Liver (tissue), 3 donors: ENCODE measurements around the gene ADGRF3.

ENCODE experiments used
- SP1 ChIP-seq: IDR thresholded peaks from 2 replicates; pipeline ENCODE4 v1.6.1; 2018; ENCODE audit warnings: antibody characterized with exemption, mild to moderate bottlenecking
- TAF1 ChIP-seq: conservative IDR thresholded peaks from 2 replicates; pipeline ENCODE4 v1.6.1; 2016; ENCODE audit warnings: antibody characterized with exemption, mild to moderate bottlenecking
- TF ChIP-seq, protein P1 (sequence below): fragments of 150-350 bp; IDR thresholded peaks from 2 replicates; pipeline ENCODE4 v1.5.1; 2017; ENCODE audit warnings: improper control_type of control experiment, low read depth, low read length; ENCODE audit not compliant: missing input control
- TF ChIP-seq, protein P2 (sequence below): IDR thresholded peaks from 2 replicates; pipeline ENCODE4 v1.6.1; 2016; ENCODE audit warnings: antibody characterized with exemption
- TF ChIP-seq, protein P3 (sequence below): IDR thresholded peaks from 2 replicates; pipeline ENCODE4 v1.6.1; 2016; ENCODE audit warnings: antibody characterized with exemption, mild to moderate bottlenecking
- donor health status: healthy.
- donor health status: healthy.

DNA sequence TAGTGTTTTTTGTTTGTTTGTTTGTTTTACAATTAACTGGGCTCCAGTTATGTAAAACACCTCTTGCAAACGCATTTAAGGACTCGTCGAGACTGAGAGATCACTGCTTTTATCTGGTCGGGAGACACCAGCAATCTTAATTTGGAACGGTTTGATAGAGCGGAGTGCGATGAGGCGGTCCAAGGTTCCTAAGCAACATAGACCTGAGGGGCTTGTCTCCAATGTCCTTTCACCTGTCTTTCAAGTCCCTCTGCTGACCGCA is 1.4 kb downstream of the ADGRF3 start:
- no peak for TF ChIP-seq TAF1
- no peak for TF ChIP-seq SP1
- TF ChIP-seq, protein P1, sequence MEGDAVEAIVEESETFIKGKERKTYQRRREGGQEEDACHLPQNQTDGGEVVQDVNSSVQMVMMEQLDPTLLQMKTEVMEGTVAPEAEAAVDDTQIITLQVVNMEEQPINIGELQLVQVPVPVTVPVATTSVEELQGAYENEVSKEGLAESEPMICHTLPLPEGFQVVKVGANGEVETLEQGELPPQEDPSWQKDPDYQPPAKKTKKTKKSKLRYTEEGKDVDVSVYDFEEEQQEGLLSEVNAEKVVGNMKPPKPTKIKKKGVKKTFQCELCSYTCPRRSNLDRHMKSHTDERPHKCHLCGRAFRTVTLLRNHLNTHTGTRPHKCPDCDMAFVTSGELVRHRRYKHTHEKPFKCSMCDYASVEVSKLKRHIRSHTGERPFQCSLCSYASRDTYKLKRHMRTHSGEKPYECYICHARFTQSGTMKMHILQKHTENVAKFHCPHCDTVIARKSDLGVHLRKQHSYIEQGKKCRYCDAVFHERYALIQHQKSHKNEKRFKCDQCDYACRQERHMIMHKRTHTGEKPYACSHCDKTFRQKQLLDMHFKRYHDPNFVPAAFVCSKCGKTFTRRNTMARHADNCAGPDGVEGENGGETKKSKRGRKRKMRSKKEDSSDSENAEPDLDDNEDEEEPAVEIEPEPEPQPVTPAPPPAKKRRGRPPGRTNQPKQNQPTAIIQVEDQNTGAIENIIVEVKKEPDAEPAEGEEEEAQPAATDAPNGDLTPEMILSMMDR, result no peak
- TF ChIP-seq, protein P2, sequence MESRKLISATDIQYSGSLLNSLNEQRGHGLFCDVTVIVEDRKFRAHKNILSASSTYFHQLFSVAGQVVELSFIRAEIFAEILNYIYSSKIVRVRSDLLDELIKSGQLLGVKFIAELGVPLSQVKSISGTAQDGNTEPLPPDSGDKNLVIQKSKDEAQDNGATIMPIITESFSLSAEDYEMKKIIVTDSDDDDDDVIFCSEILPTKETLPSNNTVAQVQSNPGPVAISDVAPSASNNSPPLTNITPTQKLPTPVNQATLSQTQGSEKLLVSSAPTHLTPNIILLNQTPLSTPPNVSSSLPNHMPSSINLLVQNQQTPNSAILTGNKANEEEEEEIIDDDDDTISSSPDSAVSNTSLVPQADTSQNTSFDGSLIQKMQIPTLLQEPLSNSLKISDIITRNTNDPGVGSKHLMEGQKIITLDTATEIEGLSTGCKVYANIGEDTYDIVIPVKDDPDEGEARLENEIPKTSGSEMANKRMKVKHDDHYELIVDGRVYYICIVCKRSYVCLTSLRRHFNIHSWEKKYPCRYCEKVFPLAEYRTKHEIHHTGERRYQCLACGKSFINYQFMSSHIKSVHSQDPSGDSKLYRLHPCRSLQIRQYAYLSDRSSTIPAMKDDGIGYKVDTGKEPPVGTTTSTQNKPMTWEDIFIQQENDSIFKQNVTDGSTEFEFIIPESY, result no peak
- TF ChIP-seq, protein P3, sequence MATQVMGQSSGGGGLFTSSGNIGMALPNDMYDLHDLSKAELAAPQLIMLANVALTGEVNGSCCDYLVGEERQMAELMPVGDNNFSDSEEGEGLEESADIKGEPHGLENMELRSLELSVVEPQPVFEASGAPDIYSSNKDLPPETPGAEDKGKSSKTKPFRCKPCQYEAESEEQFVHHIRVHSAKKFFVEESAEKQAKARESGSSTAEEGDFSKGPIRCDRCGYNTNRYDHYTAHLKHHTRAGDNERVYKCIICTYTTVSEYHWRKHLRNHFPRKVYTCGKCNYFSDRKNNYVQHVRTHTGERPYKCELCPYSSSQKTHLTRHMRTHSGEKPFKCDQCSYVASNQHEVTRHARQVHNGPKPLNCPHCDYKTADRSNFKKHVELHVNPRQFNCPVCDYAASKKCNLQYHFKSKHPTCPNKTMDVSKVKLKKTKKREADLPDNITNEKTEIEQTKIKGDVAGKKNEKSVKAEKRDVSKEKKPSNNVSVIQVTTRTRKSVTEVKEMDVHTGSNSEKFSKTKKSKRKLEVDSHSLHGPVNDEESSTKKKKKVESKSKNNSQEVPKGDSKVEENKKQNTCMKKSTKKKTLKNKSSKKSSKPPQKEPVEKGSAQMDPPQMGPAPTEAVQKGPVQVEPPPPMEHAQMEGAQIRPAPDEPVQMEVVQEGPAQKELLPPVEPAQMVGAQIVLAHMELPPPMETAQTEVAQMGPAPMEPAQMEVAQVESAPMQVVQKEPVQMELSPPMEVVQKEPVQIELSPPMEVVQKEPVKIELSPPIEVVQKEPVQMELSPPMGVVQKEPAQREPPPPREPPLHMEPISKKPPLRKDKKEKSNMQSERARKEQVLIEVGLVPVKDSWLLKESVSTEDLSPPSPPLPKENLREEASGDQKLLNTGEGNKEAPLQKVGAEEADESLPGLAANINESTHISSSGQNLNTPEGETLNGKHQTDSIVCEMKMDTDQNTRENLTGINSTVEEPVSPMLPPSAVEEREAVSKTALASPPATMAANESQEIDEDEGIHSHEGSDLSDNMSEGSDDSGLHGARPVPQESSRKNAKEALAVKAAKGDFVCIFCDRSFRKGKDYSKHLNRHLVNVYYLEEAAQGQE, result no peak
